Measurements from ENCODE around the gene EFCAB14.

EFCAB14 gene

GRCh38 chr1:46681333-46682034 is 37.4 kb downstream of the EFCAB14 start:
- H3K4me2 ChIP-seq, result no peak overlapping the region
- TF ChIP-seq, protein P1, sequence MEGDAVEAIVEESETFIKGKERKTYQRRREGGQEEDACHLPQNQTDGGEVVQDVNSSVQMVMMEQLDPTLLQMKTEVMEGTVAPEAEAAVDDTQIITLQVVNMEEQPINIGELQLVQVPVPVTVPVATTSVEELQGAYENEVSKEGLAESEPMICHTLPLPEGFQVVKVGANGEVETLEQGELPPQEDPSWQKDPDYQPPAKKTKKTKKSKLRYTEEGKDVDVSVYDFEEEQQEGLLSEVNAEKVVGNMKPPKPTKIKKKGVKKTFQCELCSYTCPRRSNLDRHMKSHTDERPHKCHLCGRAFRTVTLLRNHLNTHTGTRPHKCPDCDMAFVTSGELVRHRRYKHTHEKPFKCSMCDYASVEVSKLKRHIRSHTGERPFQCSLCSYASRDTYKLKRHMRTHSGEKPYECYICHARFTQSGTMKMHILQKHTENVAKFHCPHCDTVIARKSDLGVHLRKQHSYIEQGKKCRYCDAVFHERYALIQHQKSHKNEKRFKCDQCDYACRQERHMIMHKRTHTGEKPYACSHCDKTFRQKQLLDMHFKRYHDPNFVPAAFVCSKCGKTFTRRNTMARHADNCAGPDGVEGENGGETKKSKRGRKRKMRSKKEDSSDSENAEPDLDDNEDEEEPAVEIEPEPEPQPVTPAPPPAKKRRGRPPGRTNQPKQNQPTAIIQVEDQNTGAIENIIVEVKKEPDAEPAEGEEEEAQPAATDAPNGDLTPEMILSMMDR (conservative IDR thresholded peaks at IDR 0.05; ENCODE audit: low read depth, low read length), result no peak
- peaks cover 37% of the 10 kb centered on the region for H3K4me1 ChIP-seq (ENCODE audit: low read depth, poor library complexity, severe bottlenecking)
- H3K27ac ChIP-seq, result no peak overlapping the region
- no peak overlapping the region for H3K4me3 ChIP-seq (IDR thresholded peaks at IDR 0.05; ENCODE audit: insufficient read depth, low read depth, low read length)
- no peaks in the 10 kb centered on the region for H3K27me3 ChIP-seq (ENCODE audit: insufficient read depth, low read depth)
- H4K20me1 ChIP-seq (ENCODE audit: insufficient read depth), result no peaks in the 10 kb centered on the region
- no peaks in the 10 kb centered on the region for H3K79me2 ChIP-seq (ENCODE audit: insufficient read depth, low read depth)
- no peak overlapping the region for H3K9ac ChIP-seq
- H3K36me3 ChIP-seq (ENCODE audit: insufficient read depth), result peaks cover 2% of the 10 kb centered on the region; the same call in 1 of the 2 replicates
- H2AFZ ChIP-seq (ENCODE audit: low read depth), result no peak overlapping the region

GRCh38 chr1:46679789-46680573 is 38.9 kb downstream of the EFCAB14 start:
- TF ChIP-seq, protein P1 (conservative IDR thresholded peaks at IDR 0.05; ENCODE audit: low read depth, low read length), result no peak
- no peak overlapping the region for H2AFZ ChIP-seq (ENCODE audit: low read depth)
- no peaks in the 10 kb centered on the region for H4K20me1 ChIP-seq (ENCODE audit: insufficient read depth)
- no peak overlapping the region for H3K4me2 ChIP-seq
- H3K79me2 ChIP-seq (ENCODE audit: insufficient read depth, low read depth), result no peaks in the 10 kb centered on the region
- H3K36me3 ChIP-seq (ENCODE audit: insufficient read depth), result peaks cover 2% of the 10 kb centered on the region; the same call in 1 of the 2 replicates
- no peak overlapping the region for H3K4me3 ChIP-seq (IDR thresholded peaks at IDR 0.05; ENCODE audit: insufficient read depth, low read depth, low read length)
- H3K4me1 ChIP-seq (ENCODE audit: low read depth, poor library complexity, severe bottlenecking), result peaks cover 37% of the 10 kb centered on the region
- no peak overlapping the region for H3K27ac ChIP-seq
- no peaks in the 10 kb centered on the region for H3K27me3 ChIP-seq (ENCODE audit: insufficient read depth, low read depth)
- H3K9ac ChIP-seq, result no peak overlapping the region

DNA sequence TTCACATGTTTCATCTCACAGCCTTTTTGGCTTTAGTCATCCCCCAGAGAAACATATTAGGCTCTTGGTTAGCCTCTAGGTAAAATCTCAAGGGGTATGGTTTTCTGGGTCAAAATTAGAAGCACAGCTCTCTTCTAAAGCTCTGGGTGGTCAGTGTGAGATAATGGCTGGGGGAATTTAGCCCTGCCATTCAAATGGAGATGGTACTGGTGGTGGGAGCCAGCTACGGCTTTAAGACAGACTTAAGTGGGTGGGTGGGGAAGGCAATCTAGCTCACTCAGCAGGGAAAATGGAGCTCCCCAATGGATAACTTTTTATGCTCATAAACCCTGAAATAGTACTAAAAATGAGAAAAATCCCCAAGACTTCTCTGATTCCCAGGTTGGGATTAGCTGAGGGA is 41.6 kb downstream of the EFCAB14 start:
- Histone ChIP-seq H3K4me1 (ENCODE audit: low read depth, poor library complexity, severe bottlenecking) (peaks cover 27% of the 10 kb centered on the region), H3K27me3 (ENCODE audit: insufficient read depth, low read depth) (no peaks in the 10 kb centered on the region), H3K36me3 (ENCODE audit: insufficient read depth) (peaks cover 2% of the 10 kb centered on the region; the same call in 1 of the 2 replicates), H3K79me2 (ENCODE audit: insufficient read depth, low read depth) (no peaks in the 10 kb centered on the region), H4K20me1 (ENCODE audit: insufficient read depth) (no peaks in the 10 kb centered on the region), H3K4me2 (no peak overlapping the region), H2AFZ (ENCODE audit: low read depth) (no peak overlapping the region), H3K9ac (no peak overlapping the region), H3K27ac (no peak overlapping the region), H3K4me3 (IDR thresholded peaks at IDR 0.05; ENCODE audit: insufficient read depth, low read depth, low read length) (no peak overlapping the region)
- TF ChIP-seq, protein P1 (conservative IDR thresholded peaks at IDR 0.05; ENCODE audit: low read depth, low read length), result no peak

DNA sequence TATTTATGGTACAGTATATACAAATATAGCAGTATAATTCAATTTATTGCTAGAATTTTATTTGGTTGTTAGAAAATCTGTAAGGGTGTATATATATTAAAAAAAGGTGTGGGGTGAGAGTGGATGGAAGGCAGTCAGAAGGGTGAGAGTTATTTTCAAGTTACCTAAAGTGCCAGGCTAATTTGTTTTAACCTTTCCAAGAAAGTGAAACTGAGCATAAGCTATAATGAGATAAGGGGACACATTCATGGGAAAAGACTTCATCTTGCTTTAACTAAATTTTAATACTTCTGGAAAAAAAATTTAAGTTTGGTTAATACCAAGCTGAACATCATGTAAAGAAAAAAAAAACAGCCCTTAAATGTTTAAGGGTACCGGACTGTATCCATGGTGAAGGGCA is 42.4 kb downstream of the EFCAB14 start:
- H3K36me3 ChIP-seq (ENCODE audit: insufficient read depth), result peaks cover 2% of the 10 kb centered on the region; the same call in 1 of the 2 replicates
- H4K20me1 ChIP-seq (ENCODE audit: insufficient read depth), result no peaks in the 10 kb centered on the region
- no peak overlapping the region for H3K4me3 ChIP-seq (IDR thresholded peaks at IDR 0.05; ENCODE audit: insufficient read depth, low read depth, low read length)
- peak overlapping the region; percentile 41 for H3K4me2 ChIP-seq
- no peak overlapping the region for H2AFZ ChIP-seq (ENCODE audit: low read depth)
- H3K79me2 ChIP-seq (ENCODE audit: insufficient read depth, low read depth), result no peaks in the 10 kb centered on the region
- no peak overlapping the region for H3K9ac ChIP-seq
- no peak overlapping the region; the same call in 1 of the 2 replicates for H3K27ac ChIP-seq
- TF ChIP-seq, protein P1 (conservative IDR thresholded peaks at IDR 0.05; ENCODE audit: low read depth, low read length), result no peak
- H3K4me1 ChIP-seq (ENCODE audit: low read depth, poor library complexity, severe bottlenecking), result peaks cover 27% of the 10 kb centered on the region
- no peaks in the 10 kb centered on the region for H3K27me3 ChIP-seq (ENCODE audit: insufficient read depth, low read depth)
